DOHH2 (cell line): ENCODE results near the gene PCYT2.

Source experiments
- H3F3A ChIP-seq: fragments of 200-600 bp; sonication (generic), shearing (Covaris generic); 2 replicates; pipeline ENCODE4 v1.6.0; 2016; ENCODE audit warnings: antibody characterized with exemption, mild to moderate bottlenecking; ENCODE audit not compliant: control insufficient read depth, insufficient read depth
- H3K27ac ChIP-seq: fragments of 200-600 bp; sonication (generic); 2 replicates; pipeline ENCODE4 v1.5.1; 2014; ENCODE audit warnings: low read depth, mild to moderate bottlenecking, low read length, moderate library complexity
- H3K27me3 ChIP-seq: fragments of 200-600 bp; sonication (generic); 2 replicates; pipeline ENCODE4 v1.6.1; 2014; ENCODE audit warnings: mild to moderate bottlenecking, low read length, mixed read lengths; ENCODE audit not compliant: control insufficient read depth
- H3K36me3 ChIP-seq: fragments of 200-600 bp; sonication (generic); 2 replicates; pipeline ENCODE4 v1.6.1; 2014; ENCODE audit warnings: mild to moderate bottlenecking, low read length, moderate library complexity, mixed read lengths; ENCODE audit not compliant: control insufficient read depth
- H3K4me1 ChIP-seq: fragments of 200-600 bp; sonication (generic); 2 replicates; pipeline ENCODE4 v1.6.1; 2014; ENCODE audit warnings: mild to moderate bottlenecking, low read length, mixed read lengths; ENCODE audit not compliant: control insufficient read depth
- H3K4me2 ChIP-seq: fragments of 200-600 bp; sonication (generic); 2 replicates; pipeline ENCODE4 v1.6.0; 2014; ENCODE audit warnings: mild to moderate bottlenecking, low read length, moderate library complexity
- H3K4me3 ChIP-seq: fragments of 200-600 bp; sonication (generic); 2 replicates; pipeline ENCODE4 v1.5.1; 2014; ENCODE audit warnings: mild to moderate bottlenecking, low read length, mixed read lengths
- H3K79me2 ChIP-seq: fragments of 200-600 bp; sonication (generic); 2 replicates; pipeline ENCODE4 v1.6.1; 2014; ENCODE audit warnings: mild to moderate bottlenecking, low read length, mixed read lengths; ENCODE audit not compliant: control insufficient read depth
- H3K9me2 ChIP-seq: fragments of 200-600 bp; sonication (generic); replicated peaks from 2 replicates; pipeline ENCODE4 v1.6.1; 2014; ENCODE audit warnings: mild to moderate bottlenecking, low read length, mixed read lengths; ENCODE audit not compliant: control insufficient read depth
- H3K9me3 ChIP-seq: fragments of 200-600 bp; sonication (generic); 2 replicates; pipeline ENCODE4 v1.6.1; 2014; ENCODE audit warnings: antibody characterized with exemption, low read length, mixed read lengths; ENCODE audit not compliant: control insufficient read depth, insufficient read depth
- H4K20me1 ChIP-seq: fragments of 200-600 bp; sonication (generic); 2 replicates; pipeline ENCODE4 v1.6.0; 2014; ENCODE audit warnings: low read depth, mild to moderate bottlenecking, antibody characterized with exemption, low read length, moderate library complexity; ENCODE audit not compliant: control insufficient read depth, insufficient read depth
- CTCF ChIP-seq: fragments of 200-600 bp; sonication (generic); IDR thresholded peaks from one replicate; pipeline ENCODE4 v1.5.1; 2014; ENCODE audit warnings: antibody characterized with exemption, mild to moderate bottlenecking, low read depth, low read length; ENCODE audit not compliant: poor library complexity, severe bottlenecking
- EZH2phosphoT487 ChIP-seq: fragments of 200-600 bp; sonication (generic); IDR thresholded peaks from 2 replicates; pipeline ENCODE4 v1.6.1; 2017; ENCODE audit warnings: borderline replicate concordance, mild to moderate bottlenecking, antibody characterized with exemption, low read length, moderate library complexity, mixed read lengths

The PCYT2 gene

GRCh38 chr17:81958633-81959342 lies 47.6 kb upstream of the PCYT2 start:
- Histone ChIP-seq H3K79me2 (no peaks in the 10 kb centered on the region), H3K4me1 (peaks cover 7% of the 10 kb centered on the region; the same call in 1 of the 2 replicates), H3K4me3 (peak overlapping the region; percentile 64)

GRCh38 chr17:81957691-81958432 lies 46.7 kb upstream of the PCYT2 start:
- Histone ChIP-seq H3K4me1 (peaks cover 7% of the 10 kb centered on the region; the same call in 1 of the 2 replicates), H3K4me3 (no peak overlapping the region), H3K9me2 (no peaks in the 10 kb centered on the region), H3K27ac (no peak overlapping the region), H4K20me1 (no peaks in the 10 kb centered on the region), H3K4me2 (no peak overlapping the region), H3K36me3 (no peaks in the 10 kb centered on the region), H3K79me2 (no peaks in the 10 kb centered on the region), H3K9me3 (no peaks in the 10 kb centered on the region), H3F3A (no peaks in the 10 kb centered on the region), H3K27me3 (peaks cover 32% of the 10 kb centered on the region)
- no peak for TF ChIP-seq CTCF
- no peak for TF ChIP-seq EZH2phosphoT487

More at GRCh38 chr17:81958633-81959342, 47.6 kb upstream of the PCYT2 start:
- Histone ChIP-seq H3K27ac (no peak overlapping the region), H3K9me2 (no peaks in the 10 kb centered on the region), H3K4me2 (peak overlapping the region; percentile 71), H4K20me1 (no peaks in the 10 kb centered on the region), H3K9me3 (no peaks in the 10 kb centered on the region), H3K36me3 (no peaks in the 10 kb centered on the region), H3F3A (no peaks in the 10 kb centered on the region), H3K27me3 (peaks cover 38% of the 10 kb centered on the region)
- TF ChIP-seq CTCF (no peak), EZH2phosphoT487 (no peak)

- no peak for TF ChIP-seq EZH2phosphoT487
- TF ChIP-seq CTCF: no peak
- Histone ChIP-seq H3K36me3 (no peaks in the 10 kb centered on the region), H3K27me3 (peaks cover 23% of the 10 kb centered on the region), H3K79me2 (no peaks in the 10 kb centered on the region), H3K4me3 (no peak overlapping the region), H3K4me1 (peaks cover 10% of the 10 kb centered on the region; the same call in 1 of the 2 replicates), H3K27ac (no peak overlapping the region), H3F3A (no peaks in the 10 kb centered on the region), H3K4me2 (no peak overlapping the region), H4K20me1 (no peaks in the 10 kb centered on the region), H3K9me3 (no peaks in the 10 kb centered on the region), H3K9me2 (no peaks in the 10 kb centered on the region)
These were observed 45.7 kb upstream of the PCYT2 start for GRCh38 chr17:81956607-81957589.
